ENCODE data around the gene KASH5. TPM values are rescaled to one million over a fixed set of nuclear protein-coding genes. Genes with fewer than 3 reads are reported as not detected.

KASH5 gene
- 1.7 TPM for total RNA-seq (ENCODE audit: insufficient read depth, low replicate concordance)

DNA sequence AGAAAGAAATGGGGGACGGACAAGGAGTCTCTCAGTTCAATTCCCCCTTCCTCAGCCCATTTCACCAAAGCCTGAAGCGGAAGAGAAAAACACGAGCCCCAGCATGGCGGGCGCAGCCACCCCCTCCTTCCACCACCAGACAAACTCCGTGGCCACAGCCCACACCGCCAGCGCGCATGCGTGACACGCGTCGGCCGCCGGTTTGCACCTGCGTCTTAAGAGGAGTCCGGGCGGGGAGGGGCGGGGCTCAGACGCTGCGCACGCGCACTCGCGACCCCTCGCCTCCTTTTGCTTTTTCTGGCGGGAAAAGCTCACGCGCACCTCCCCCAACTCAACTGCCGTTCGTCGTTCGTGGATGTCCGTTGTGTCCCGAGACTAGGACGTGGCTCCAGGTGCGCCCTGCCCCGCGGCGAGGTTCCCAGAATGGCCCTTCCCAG, at the start of gene KASH5:
Gene KASH5 (plus strand): TSS at position 314 of the 437 bp plus-strand sequence. CDS start 2,635 bp downstream, outside the sequence.
- peak; percentile 50 for DNase-seq (ENCODE audit: low spot score)

GRCh38 chr19:49338691-49339300, 49.3 kb upstream of the KASH5 start:
- DNase-seq (ENCODE audit: low spot score) = peak; percentile 57

DNA sequence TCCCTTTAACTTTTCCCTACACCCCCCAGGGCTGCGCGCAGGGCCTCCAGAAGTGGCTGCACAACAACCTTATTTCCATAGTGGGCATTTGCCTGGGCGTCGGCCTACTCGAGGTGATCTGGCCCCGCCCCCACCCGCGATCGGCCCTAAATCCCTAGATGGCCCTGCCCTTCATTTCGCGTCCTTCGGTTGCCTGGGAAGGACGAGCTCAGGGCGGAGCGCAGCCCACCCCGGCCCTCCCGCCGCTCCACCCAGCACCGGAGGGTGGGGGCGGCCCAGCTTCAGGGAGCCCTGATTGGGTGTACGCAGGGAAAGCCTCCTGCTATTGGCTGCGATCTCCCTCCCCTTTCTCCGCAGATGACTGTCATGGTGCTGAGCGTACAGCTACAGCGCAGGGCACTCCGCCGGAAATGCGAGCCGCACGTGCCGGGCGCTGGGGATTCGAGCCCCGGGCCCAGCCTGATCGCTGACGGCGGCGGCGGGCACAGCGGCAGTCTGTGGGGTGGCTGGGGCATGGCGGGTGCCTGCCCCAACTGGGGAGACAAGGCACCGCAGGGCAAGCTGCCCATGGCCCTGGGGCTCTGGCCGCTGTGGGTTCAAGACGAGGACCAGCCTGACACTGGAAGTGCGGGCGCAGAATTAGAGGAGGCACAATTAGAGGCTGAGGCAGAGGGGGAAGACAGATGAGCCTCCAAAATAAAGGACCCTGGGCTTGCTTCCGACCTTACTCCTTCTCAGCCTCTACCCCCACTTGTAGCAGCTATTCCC, 48.6 kb upstream of the KASH5 start:
- DNase-seq (ENCODE audit: low spot score) = peak; percentile 96

- peak; percentile 32 for DNase-seq (ENCODE audit: low spot score)
These were observed 47.8 kb upstream of the KASH5 start for GRCh38 chr19:49340069-49340864.

GRCh38 chr19:49340865-49341718, 47.0 kb upstream of the KASH5 start:
- DNase-seq (ENCODE audit: low spot score) = no peak

GRCh38 chr19:49342291-49342721, 45.7 kb upstream of the KASH5 start:
- no peak for DNase-seq (ENCODE audit: low spot score)

DNA sequence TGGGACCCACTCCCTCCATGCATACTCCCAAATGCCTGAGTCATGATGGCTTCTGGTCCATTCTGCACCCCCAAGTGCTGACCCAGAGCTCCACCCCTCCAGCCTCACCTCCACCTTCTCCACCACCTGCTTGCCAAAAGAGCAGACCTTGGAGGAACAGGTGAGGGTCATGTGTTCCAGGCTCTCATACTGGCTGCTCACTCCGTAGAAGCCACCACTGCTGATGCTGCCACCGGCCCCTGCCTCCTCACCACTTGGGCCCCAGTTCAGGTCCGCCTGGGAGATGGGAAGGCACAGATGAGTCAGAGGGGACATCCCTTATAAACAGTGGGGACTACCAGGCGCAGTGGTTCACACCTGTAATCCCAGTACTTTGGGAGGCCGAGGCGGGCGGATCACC, 44.9 kb upstream of the KASH5 start:
- DNase-seq (ENCODE audit: low spot score) = no peak

DNA sequence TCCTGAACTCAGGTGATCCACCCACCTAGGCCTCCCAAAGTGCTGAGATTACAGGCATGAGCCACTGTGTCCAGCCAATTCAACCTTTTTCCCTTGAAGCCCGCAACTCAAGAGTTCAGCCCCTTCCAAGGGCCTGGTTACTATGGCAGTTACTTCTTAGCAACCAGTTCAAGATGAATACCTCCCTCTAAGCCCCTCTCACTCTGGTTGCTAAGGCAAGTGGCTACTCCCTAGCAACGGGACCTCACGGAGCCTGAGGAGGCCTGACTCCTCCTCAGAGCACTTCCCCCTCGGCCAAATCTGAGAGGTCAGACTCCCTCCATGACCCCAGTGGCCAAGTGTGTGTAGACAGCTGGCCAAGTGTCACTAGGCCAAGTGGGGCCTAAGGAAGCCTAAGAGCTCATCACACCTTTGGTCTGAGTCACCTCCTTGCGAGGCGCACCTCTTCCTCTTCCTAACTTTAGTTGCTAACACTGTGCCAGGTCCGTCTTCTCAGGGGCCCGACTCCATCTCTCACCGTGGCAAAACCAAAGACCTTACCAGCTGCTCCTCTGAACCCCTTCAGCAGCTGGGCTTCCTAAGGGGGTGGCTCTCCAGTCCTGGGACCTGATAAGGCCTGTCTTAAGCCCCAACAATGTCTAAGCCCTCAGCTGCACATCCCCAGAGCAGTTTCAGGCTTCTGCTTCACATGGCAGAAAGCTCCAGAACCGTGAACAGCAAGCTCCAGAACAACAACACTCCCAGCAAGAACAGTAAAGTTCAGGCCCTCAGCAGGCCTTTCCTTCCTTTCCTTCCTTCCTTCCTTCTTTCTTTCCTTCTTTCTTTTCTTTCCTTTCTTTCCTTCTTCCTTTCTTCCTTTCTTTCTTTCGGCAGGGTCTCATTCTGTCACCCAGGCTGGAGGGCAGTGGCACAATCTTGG, 43.3 kb upstream of the KASH5 start:
- DNase-seq (ENCODE audit: low spot score) = no peak

- DNase-seq (ENCODE audit: low spot score) = no peak
These were observed 40.9 kb upstream of the KASH5 start for GRCh38 chr19:49347191-49347590.

DNA sequence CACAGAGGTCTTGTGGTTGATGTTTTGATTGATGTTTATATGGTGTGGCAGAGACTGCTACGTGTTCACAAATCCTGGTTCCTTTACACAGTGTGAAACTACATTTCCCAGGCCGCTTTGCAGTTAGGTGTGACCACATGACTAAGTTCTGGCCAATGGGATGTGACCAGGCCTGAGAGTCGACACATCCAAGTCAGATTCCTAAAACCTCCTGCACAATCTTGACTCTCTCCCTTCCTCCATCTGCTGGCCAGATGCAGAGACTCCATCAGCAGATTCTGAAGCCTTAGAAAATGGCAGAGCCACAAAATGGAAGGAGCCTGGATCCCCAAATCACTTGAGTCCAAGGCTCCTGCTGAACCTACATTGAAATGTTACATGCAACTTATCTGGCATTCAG, 40.2 kb upstream of the KASH5 start:
- DNase-seq (ENCODE audit: low spot score) = peak; percentile 47

DNA sequence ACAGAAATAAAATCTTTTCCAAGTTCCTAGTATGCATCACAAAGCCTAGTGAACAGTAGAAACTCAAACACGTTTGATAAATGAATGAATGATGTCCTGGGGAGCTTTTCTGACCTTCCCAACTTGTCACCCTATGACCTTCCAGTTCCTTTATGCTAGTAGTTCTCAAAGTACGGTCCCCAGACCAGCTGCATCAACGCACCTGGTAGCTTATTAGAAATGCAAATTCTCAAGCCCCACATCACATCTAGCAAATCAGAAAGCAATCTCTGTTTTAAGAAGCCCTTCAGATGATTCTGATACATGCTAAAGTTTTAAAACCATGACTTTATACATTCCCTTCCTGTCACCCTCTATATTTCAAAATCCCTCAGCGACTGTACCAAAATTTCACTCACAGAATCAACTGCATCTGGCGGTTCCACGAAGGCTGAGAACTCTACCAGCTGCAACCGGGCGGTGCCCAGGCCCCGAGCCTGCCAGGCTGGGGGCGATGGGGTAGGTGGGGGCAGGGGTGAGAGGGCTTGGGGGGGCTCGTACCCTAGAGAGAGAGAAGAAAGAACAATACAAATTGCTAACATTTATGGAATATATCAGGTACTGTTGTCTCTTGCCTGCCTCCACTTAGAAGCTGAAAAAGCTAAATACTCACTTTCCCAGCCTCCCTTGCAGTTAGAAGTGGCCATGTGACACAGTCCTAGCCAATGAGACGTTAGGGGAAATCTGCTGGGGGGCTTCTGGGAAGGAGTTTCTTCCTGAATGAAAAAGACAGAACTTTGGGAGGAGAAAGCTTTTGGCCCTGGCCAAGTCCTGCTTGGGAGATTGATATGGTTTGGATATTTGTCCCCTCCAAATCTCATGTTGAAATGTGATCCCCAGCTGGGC, 39.5 kb upstream of the KASH5 start:
- DNase-seq (ENCODE audit: low spot score) = no peak

DNA sequence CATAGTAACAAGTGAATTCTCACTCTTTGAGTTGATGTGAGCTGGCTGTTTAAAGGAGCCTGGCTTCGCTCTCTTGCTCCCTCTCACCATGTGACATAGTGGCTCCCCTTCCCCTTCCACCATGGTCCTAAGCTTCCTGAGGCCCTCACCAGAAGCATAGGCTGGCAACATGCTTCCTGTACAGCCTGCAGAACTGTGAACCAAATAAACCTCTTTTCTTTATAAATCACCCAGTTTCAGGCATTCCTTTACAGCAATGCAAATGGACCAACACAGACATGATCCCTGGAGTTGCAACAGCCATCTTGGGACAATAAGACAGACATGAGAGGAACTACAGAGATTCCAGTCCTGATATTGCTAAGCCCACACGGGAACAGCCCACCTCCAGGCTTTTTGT, 38.5 kb upstream of the KASH5 start:
- DNase-seq (ENCODE audit: low spot score) = no peak

DNA sequence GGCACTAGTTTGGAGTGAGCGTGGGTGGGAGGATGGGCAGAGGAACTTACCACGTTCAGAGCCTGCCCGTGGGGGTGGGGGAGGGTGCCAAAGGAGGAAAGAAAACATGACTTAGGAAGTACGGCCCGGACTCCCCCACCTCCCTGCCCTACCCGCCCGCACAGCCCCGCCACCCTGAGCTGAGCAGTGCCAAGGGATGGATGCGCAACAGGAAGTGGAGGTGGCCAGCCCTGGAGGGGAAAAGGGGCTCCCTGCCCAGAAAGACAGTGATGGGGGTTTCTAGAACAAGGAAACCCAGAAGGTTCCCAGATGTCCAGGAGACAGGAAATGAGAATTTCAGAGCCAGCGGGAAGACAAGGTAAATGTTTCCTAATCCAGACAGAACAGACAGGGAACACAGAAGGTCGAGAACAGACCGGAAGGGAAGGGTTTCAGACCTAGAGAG, 32.1 kb upstream of the KASH5 start:
- DNase-seq (ENCODE audit: low spot score) = no peak

GRCh38 chr19:49356382-49356781, 31.7 kb upstream of the KASH5 start:
- DNase-seq (ENCODE audit: low spot score) = no peak

DNA sequence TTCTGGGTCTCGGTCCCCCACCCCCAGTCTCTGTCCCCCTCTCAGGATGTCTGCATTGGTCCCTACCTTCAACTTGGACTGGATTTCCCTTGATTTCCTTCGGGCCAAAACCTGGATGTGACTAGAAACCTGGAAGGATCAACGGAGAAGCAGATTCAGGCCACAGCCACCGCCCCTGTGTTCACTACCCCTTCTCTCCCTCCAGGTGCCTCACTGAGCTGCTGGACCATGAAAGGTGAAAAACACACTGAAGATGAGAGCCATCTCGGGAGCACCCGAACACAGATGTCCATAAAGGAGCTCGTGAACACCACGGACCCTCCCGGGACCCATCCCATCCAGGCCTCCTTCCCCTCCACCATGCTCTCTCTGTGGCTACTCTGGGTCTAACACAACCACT, 30.9 kb upstream of the KASH5 start:
- DNase-seq (ENCODE audit: low spot score) = no peak

GRCh38 chr19:49359851-49360820, 27.9 kb upstream of the KASH5 start:
- no peak for DNase-seq (ENCODE audit: low spot score)

DNA sequence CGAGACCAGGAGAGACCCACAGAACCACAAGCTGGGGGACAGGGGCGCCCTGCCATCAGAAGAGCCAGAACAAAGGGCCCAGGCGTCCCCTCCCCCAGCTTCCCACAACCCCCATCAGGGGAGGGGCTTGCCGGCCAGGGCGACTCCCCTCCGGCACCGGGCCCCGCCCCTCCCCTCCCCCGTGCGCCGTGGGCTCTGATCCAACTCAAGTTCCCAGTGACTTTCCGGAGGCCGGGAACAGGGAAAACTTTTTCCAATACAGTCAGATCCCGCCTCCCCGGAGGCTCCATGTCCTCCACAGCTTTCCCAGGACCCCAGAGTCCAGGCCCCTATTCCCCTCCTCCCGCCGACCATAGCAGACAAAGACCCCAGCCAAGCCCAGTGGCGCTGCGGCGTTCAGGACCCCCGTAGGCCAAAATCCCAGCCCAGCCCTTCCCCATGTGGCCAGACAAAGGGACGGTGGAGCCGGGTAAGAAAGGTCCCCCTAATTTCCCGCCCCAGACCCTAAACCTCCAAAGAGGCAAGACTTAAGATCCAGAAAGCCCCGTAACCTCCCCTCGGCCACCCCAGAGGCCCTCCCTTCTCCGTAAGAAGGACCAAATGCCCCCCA, 26.5 kb upstream of the KASH5 start:
- peak; percentile 89 for DNase-seq (ENCODE audit: low spot score)
